T-helper 9 cell (primary cell): Measurements from ENCODE around the gene KCNIP2.
A peak's percentile ranks its signal among the peaks of the same experiment; 100 is the strongest.

Experiments used
- DNase-seq: peaks from one replicate; pipeline ENCODE4 v3.0.0-alpha.2; 2020

KCNIP2 gene

GRCh38 chr10:101781984-101782810 is 61.4 kb downstream of the KCNIP2 start:
- no peak for DNase-seq

- no peak for DNase-seq
These were observed 62.0 kb downstream of the KCNIP2 start for GRCh38 chr10:101781655-101781983.

- peak; percentile 58 for DNase-seq
These were observed 62.6 kb downstream of the KCNIP2 start for GRCh38 chr10:101780818-101781654.

- no peak for DNase-seq
These were observed 63.3 kb downstream of the KCNIP2 start for GRCh38 chr10:101780187-101780817.

- DNase-seq: peak; percentile 87
These were observed 63.9 kb downstream of the KCNIP2 start for GRCh38 chr10:101779544-101780186.

GRCh38 chr10:101778781-101779543 is 64.6 kb downstream of the KCNIP2 start:
- no peak for DNase-seq

GRCh38 chr10:101778151-101778780 is 65.3 kb downstream of the KCNIP2 start:
- DNase-seq: no peak

GRCh38 chr10:101777619-101778145 is 65.9 kb downstream of the KCNIP2 start:
- no peak for DNase-seq

GRCh38 chr10:101776161-101776817 is 67.3 kb downstream of the KCNIP2 start:
- no peak for DNase-seq
